ENCODE data around the gene RAB23.

DNA sequence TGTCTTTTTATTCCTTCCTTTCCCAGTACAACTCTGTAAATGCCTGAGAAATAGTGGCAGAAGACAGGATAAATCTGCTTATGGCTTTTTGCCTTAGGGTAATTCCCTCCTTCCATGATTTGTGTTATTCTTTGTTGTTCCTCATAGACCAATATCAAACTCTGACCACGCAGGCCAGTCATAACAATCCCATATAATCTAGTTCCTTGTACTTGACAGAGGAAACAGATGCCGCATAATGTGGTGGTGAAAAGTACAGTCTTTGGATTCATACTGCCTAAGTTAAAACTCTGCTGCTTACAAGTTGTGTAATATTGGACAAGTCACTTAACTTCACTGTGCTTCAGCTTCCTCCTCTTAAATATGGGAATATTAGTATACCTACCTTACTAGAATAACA lies 58.2 kb downstream of the RAB23 start:
- no peak for TF ChIP-seq POLR2A (IDR thresholded peaks at IDR 0.05)
- TF ChIP-seq, protein P1, sequence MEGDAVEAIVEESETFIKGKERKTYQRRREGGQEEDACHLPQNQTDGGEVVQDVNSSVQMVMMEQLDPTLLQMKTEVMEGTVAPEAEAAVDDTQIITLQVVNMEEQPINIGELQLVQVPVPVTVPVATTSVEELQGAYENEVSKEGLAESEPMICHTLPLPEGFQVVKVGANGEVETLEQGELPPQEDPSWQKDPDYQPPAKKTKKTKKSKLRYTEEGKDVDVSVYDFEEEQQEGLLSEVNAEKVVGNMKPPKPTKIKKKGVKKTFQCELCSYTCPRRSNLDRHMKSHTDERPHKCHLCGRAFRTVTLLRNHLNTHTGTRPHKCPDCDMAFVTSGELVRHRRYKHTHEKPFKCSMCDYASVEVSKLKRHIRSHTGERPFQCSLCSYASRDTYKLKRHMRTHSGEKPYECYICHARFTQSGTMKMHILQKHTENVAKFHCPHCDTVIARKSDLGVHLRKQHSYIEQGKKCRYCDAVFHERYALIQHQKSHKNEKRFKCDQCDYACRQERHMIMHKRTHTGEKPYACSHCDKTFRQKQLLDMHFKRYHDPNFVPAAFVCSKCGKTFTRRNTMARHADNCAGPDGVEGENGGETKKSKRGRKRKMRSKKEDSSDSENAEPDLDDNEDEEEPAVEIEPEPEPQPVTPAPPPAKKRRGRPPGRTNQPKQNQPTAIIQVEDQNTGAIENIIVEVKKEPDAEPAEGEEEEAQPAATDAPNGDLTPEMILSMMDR (IDR thresholded peaks at IDR 0.05): no peak
